WI38 (cell line): ENCODE data around the gene SYNE1.
"Not testable (repeated sequence)": the region's sequence is repeated elsewhere in the genome, so short reads cannot be mapped to it uniquely, and the experiment has no call there.

Experiments
- H3K4me3 ChIP-seq: 2 replicates; pipeline ENCODE4 v1.5.1; 2011; ENCODE audit warnings: low read depth, mild to moderate bottlenecking, control low read depth, low read length
- CTCF ChIP-seq: IDR thresholded peaks from 2 replicates; pipeline ENCODE4 v1.5.1; 2012; ENCODE audit warnings: low read depth, mild to moderate bottlenecking, control low read depth, low read length

SYNE1 gene

GRCh38 chr6:152143359-152143758 lies 493.8 kb downstream of the SYNE1 start:
- no peak overlapping the region for H3K4me3 ChIP-seq
- no peak for TF ChIP-seq CTCF

GRCh38 chr6:152142105-152142504 lies 495.1 kb downstream of the SYNE1 start:
- H3K4me3 ChIP-seq = no peak overlapping the region
- TF ChIP-seq CTCF = no peak

GRCh38 chr6:152138344-152138743 lies 498.8 kb downstream of the SYNE1 start:
- H3K4me3 ChIP-seq = not testable (repeated sequence)

GRCh38 chr6:152136449-152136825 lies 500.7 kb downstream of the SYNE1 start:
- TF ChIP-seq CTCF = no peak

GRCh38 chr6:152135755-152136448 lies 501.3 kb downstream of the SYNE1 start:
- no peak for TF ChIP-seq CTCF
- H3K4me3 ChIP-seq = no peak overlapping the region

More at GRCh38 chr6:152136449-152136825, 500.7 kb downstream of the SYNE1 start:
- no peak overlapping the region for H3K4me3 ChIP-seq

GRCh38 chr6:152130441-152130840 lies 506.7 kb downstream of the SYNE1 start:
- no peak for TF ChIP-seq CTCF
- H3K4me3 ChIP-seq = no peak overlapping the region

GRCh38 chr6:152129691-152130151 lies 507.4 kb downstream of the SYNE1 start:
- TF ChIP-seq CTCF = no peak

More at GRCh38 chr6:152129691-152130151, 507.4 kb downstream of the SYNE1 start:
- H3K4me3 ChIP-seq = 0 out of 2 replicates have a peak overlapping the region, but pooled peaks have one; percentile 18
